SK-N-SH (cell line): ENCODE measurements around the gene PUS3. TPM values are rescaled to one million over a fixed set of nuclear protein-coding genes. Genes with fewer than 3 reads are reported as not detected.

ENCODE experiments used
- CTCF ChIA-PET: fragments of 300-600, 350-600 bp; formaldehyde crosslinking; extraction: SDS; loops from one replicate; lab custom pipeline; 2021; lab: Yijun Ruan, JAX
- POLR2A ChIA-PET: fragments of 350-600 bp; sonication (Branson Sonifier 250); formaldehyde crosslinking; extraction: SDS; loops from one replicate; lab custom pipeline; 2020; ENCODE audit warnings: antibody characterized with exemption, inconsistent platforms; lab: Yijun Ruan, JAX
- DNase-seq: peaks from one replicate; pipeline ENCODE4 v3.0.0; 2012
- H2AFZ ChIP-seq: fragments of 200-600 bp; sonication (generic); 2 replicates; pipeline ENCODE4 v1.8.1; 2016; ENCODE audit warnings: antibody characterized with exemption, mild to moderate bottlenecking, low read depth
- H3F3A ChIP-seq: fragments of 200-600 bp; sonication (generic); replicated peaks from 2 replicates; pipeline ENCODE3; 2016; ENCODE audit warnings: antibody characterized with exemption, mild to moderate bottlenecking; ENCODE audit not compliant: insufficient read depth
- H3K27ac ChIP-seq, 2 experiments: fragments of 200-500 bp in 1 of 2; fragments of 200-600 bp in 1 of 2; sonication (Bioruptor generic) in 1 of 2; sonication (generic), shearing (Covaris generic) in 1 of 2; 2 replicates each; pipeline versions ENCODE4 v1.5.1 to v1.6.1; 2014 to 2016; ENCODE audit warnings: low read depth in 2 of 2, inconsistent platforms in 1 of 2, low read length in 1 of 2, mild to moderate bottlenecking in 1 of 2, mixed read lengths in 1 of 2
- H3K27me3 ChIP-seq: fragments of 200-600 bp; sonication (generic), shearing (Covaris generic); 2 replicates; pipeline ENCODE4 v1.6.1; 2016; ENCODE audit warnings: mixed run types; ENCODE audit not compliant: insufficient read depth
- H3K36me3 ChIP-seq, 2 experiments: fragments of 200-500 bp in 1 of 2; fragments of 200-600 bp in 1 of 2; sonication (Bioruptor generic) in 1 of 2; sonication (generic) in 1 of 2; replicated peaks in 1 of 2; 2 replicates each; pipeline versions ENCODE3 to v1.5.1; 2014 to 2016; ENCODE audit warnings: low read length in 1 of 2, mild to moderate bottlenecking in 1 of 2; ENCODE audit not compliant: insufficient read depth in 2 of 2, control insufficient read depth in 1 of 2
- H3K4me1 ChIP-seq, 2 experiments: fragments of 200-500 bp in 1 of 2; fragments of 200-600 bp in 1 of 2; sonication (Bioruptor generic) in 1 of 2; sonication (generic), shearing (Covaris generic) in 1 of 2; 2 replicates each; pipeline versions ENCODE4 v1.5.1 to v1.6.1; 2014 to 2016; ENCODE audit warnings: low read depth in 1 of 2, low read length in 1 of 2, mixed run types in 1 of 2; ENCODE audit not compliant: insufficient read depth in 2 of 2, control insufficient read depth in 1 of 2
- H3K4me2 ChIP-seq: fragments of 200-600 bp; sonication (generic), shearing (Covaris generic); 2 replicates; pipeline ENCODE4 v1.6.1; 2017; ENCODE audit warnings: mixed run types
- H3K4me3 ChIP-seq, 2 experiments: fragments of 200-500 bp in 1 of 2; fragments of 200-600 bp in 1 of 2; sonication (Bioruptor generic) in 1 of 2; sonication (generic), shearing (Covaris generic) in 1 of 2; 2 replicates each; pipeline versions ENCODE4 v1.5.1 to v1.8.1; 2014 to 2016; ENCODE audit warnings: low read depth in 2 of 2, inconsistent platforms in 1 of 2, low read length in 1 of 2, mild to moderate bottlenecking in 1 of 2, mixed read lengths in 1 of 2, moderate library complexity in 1 of 2
- H3K79me2 ChIP-seq: fragments of 200-600 bp; sonication (generic); 2 replicates; pipeline ENCODE4 v1.8.1; 2017; ENCODE audit warnings: mild to moderate bottlenecking; ENCODE audit not compliant: insufficient read depth
- H3K9ac ChIP-seq: fragments of 200-600 bp; sonication (generic); 2 replicates; pipeline ENCODE4 v1.6.1; 2017; ENCODE audit warnings: mixed run types
- H3K9me2 ChIP-seq: fragments of 200-600 bp; sonication (generic); 2 replicates; pipeline ENCODE4 v1.6.1; 2017; ENCODE audit warnings: mixed run types
- H3K9me3 ChIP-seq: fragments of 200-600 bp; sonication (generic); 2 replicates; pipeline ENCODE4 v1.6.1; 2017; ENCODE audit warnings: mixed run types, mild to moderate bottlenecking, moderate library complexity
- H4K20me1 ChIP-seq: fragments of 200-600 bp; sonication (generic); 2 replicates; pipeline ENCODE4 v1.6.1; 2017; ENCODE audit warnings: mild to moderate bottlenecking, mixed run types; ENCODE audit not compliant: insufficient read depth
- EZH2phosphoT487 ChIP-seq: fragments of 200-600 bp; sonication (generic); IDR thresholded peaks from 2 replicates; pipeline ENCODE4 v1.6.1; 2017; ENCODE audit warnings: low read depth, mixed run types, mild to moderate bottlenecking, antibody characterized with exemption, moderate library complexity, borderline replicate concordance
- FOXM1 ChIP-seq: IDR thresholded peaks from 2 replicates; pipeline ENCODE4 v1.4.0; 2012; ENCODE audit warnings: low read depth, mild to moderate bottlenecking
- JUND ChIP-seq: IDR thresholded peaks from 2 replicates; pipeline ENCODE4 v1.4.0; 2012
- MEF2A ChIP-seq: IDR thresholded peaks from 2 replicates; pipeline ENCODE4 v1.4.0; 2012; ENCODE audit warnings: low read depth, borderline replicate concordance
- NFIC ChIP-seq: IDR thresholded peaks from 2 replicates; pipeline ENCODE4 v1.4.0; 2012; ENCODE audit warnings: borderline replicate concordance
- RAD21 ChIP-seq: IDR thresholded peaks from 2 replicates; pipeline ENCODE4 v1.6.1; 2012; ENCODE audit warnings: mild to moderate bottlenecking, low read length
- RXRA ChIP-seq: IDR thresholded peaks from 2 replicates; pipeline ENCODE4 v1.4.0; 2012; ENCODE audit warnings: low read depth, mild to moderate bottlenecking, borderline replicate concordance
- TCF12 ChIP-seq: IDR thresholded peaks from 2 replicates; pipeline ENCODE4 v1.4.0; 2012
- YY1 ChIP-seq: IDR thresholded peaks from 2 replicates; pipeline ENCODE4 v1.4.0; 2012; ENCODE audit warnings: low read depth, mild to moderate bottlenecking
- WGBS: methylation state at CpG from one replicate; pipeline ENCODE4 v1.1.6; 2017; ENCODE audit warnings: low lambda C conversion rate; 5-methylcytosine and 5-hydroxymethylcytosine counted together
- polyA plus RNA-seq, 3 experiments: library from polyadenylated mRNA; depleted of rRNA; stranded (reverse); fragments of >200 nt; gene quantifications; 2 replicates each; pipeline ENCODE4 v1.2.3, GENCODE V29; 2012
- TF ChIP-seq, protein P1 (sequence below): fragments of 200-600 bp; sonication (generic); IDR thresholded peaks from 2 replicates; pipeline ENCODE4 v1.6.1; 2017; ENCODE audit warnings: antibody characterized with exemption, mild to moderate bottlenecking, moderate library complexity
- TF ChIP-seq, protein P2 (sequence below): IDR thresholded peaks from 2 replicates; pipeline ENCODE4 v1.4.0; 2012; ENCODE audit warnings: low read depth, borderline replicate concordance
- TF ChIP-seq, protein P3 (sequence below): IDR thresholded peaks from 2 replicates; pipeline ENCODE4 v1.4.0; 2012; ENCODE audit warnings: low read depth, borderline replicate concordance

PUS3 gene
- polyA plus RNA-seq, 1 of the 3 experiments (the other 2 are of a cell fraction): 7.0 TPM

DNA sequence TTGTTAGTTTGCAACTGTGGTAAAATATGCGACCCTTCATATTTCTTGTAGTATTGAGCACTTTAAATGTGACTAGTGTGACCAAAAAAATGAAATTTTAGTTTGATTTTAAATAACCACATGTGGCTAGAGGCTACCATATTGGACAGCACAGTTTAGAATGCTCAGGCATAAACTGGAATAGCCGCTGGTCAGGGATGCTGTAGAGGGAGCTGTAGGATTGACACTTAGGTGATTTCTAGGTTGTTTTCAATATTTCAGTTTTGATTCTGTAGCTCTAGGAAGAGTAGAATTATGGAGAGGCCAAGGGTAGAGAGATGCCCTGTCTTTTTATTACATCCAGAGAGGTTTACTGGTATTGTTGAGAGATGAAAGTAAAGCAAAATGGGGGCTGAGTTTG, 32.0 kb upstream of the PUS3 start:
- no peak overlapping the region for H3K4me3 ChIP-seq
- ChIA-PET POLR2A (interaction anchor here (1.3 kb wide), 1 partner anchor 176 kb away, joined by 4 read pairs; no protein-coding TSS in a partner anchor), CTCF (interaction anchor here (0.7 to 2.0 kb wide), 9 partner anchors 9 to 259 kb away, joined by 3 to 12 read pairs (median 6); no protein-coding TSS in a partner anchor)
- H2AFZ ChIP-seq: no peak overlapping the region
- no peaks in the 10 kb centered on the region for H3K79me2 ChIP-seq
- TF ChIP-seq RAD21 (peak; percentile 30), FOXM1 (no peak)
- TF ChIP-seq, protein P1, sequence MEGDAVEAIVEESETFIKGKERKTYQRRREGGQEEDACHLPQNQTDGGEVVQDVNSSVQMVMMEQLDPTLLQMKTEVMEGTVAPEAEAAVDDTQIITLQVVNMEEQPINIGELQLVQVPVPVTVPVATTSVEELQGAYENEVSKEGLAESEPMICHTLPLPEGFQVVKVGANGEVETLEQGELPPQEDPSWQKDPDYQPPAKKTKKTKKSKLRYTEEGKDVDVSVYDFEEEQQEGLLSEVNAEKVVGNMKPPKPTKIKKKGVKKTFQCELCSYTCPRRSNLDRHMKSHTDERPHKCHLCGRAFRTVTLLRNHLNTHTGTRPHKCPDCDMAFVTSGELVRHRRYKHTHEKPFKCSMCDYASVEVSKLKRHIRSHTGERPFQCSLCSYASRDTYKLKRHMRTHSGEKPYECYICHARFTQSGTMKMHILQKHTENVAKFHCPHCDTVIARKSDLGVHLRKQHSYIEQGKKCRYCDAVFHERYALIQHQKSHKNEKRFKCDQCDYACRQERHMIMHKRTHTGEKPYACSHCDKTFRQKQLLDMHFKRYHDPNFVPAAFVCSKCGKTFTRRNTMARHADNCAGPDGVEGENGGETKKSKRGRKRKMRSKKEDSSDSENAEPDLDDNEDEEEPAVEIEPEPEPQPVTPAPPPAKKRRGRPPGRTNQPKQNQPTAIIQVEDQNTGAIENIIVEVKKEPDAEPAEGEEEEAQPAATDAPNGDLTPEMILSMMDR: 0 out of 2 replicates have a peak, but pooled peaks have one; percentile 13
- no peaks in the 10 kb centered on the region for H3F3A ChIP-seq
- no peaks in the 10 kb centered on the region for H3K9me3 ChIP-seq
- 95% methylated on average over 2 of the region's 2 CpGs for WGBS
- H3K9ac ChIP-seq: no peak overlapping the region
- H3K9me2 ChIP-seq: no peaks in the 10 kb centered on the region
- no peak overlapping the region for H3K4me2 ChIP-seq
- H3K36me3 ChIP-seq: no peaks in the 10 kb centered on the region
- H3K27ac ChIP-seq: peak overlapping the region in 1 of 2 experiments; percentile 8; a peak in 2 of 4 replicates
- 0 out of 2 replicates have a peak, but pooled peaks cover 2% of the 10 kb centered on the region for H3K27me3 ChIP-seq
- no peak for DNase-seq
- no peaks in the 10 kb centered on the region for H4K20me1 ChIP-seq
- H3K4me1 ChIP-seq: peaks cover 0 to 24% of the 10 kb centered on the region in 2 experiments; a peak in 2 of 4 replicates

DNA sequence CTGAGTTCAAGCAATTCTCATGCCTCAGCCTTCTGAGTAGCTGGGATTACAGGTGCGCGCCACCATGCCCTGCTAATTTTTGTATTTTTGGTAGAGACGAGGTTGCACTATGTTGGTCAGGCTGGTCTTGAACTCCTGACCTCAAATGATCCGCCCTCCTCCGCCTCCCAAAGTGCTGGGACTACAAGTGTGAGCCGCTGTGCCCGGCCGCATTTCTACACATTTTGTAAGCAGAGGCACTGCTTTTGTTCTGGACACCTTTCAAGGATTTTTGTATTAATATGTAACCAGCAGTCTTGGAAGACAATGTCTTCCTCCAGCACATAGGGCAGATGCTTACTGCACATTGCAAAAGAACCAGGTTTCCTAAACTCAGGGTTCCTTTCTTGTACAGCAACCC, 31.5 kb upstream of the PUS3 start:
- WGBS: 90% methylated on average over 8 of the region's 8 CpGs
- DNase-seq: no peak
- H3K27ac ChIP-seq: no peak overlapping the region
- H4K20me1 ChIP-seq: no peaks in the 10 kb centered on the region
- no peak overlapping the region for H3K4me3 ChIP-seq
- no peak overlapping the region for H3K4me2 ChIP-seq
- H3K9ac ChIP-seq: no peak overlapping the region
- no peak overlapping the region for H2AFZ ChIP-seq
- H3K9me3 ChIP-seq: no peaks in the 10 kb centered on the region
- H3K36me3 ChIP-seq: no peaks in the 10 kb centered on the region
- H3F3A ChIP-seq: no peaks in the 10 kb centered on the region
- H3K79me2 ChIP-seq: no peaks in the 10 kb centered on the region
- H3K9me2 ChIP-seq: no peaks in the 10 kb centered on the region
- 0 out of 2 replicates have a peak, but pooled peaks cover 6% of the 10 kb centered on the region for H3K27me3 ChIP-seq
- H3K4me1 ChIP-seq: peaks cover 0 to 24% of the 10 kb centered on the region in 2 experiments; a peak in 2 of 4 replicates
- TF ChIP-seq MEF2A: no peak
- TF ChIP-seq, protein P2, sequence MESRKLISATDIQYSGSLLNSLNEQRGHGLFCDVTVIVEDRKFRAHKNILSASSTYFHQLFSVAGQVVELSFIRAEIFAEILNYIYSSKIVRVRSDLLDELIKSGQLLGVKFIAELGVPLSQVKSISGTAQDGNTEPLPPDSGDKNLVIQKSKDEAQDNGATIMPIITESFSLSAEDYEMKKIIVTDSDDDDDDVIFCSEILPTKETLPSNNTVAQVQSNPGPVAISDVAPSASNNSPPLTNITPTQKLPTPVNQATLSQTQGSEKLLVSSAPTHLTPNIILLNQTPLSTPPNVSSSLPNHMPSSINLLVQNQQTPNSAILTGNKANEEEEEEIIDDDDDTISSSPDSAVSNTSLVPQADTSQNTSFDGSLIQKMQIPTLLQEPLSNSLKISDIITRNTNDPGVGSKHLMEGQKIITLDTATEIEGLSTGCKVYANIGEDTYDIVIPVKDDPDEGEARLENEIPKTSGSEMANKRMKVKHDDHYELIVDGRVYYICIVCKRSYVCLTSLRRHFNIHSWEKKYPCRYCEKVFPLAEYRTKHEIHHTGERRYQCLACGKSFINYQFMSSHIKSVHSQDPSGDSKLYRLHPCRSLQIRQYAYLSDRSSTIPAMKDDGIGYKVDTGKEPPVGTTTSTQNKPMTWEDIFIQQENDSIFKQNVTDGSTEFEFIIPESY: no peak
- TF ChIP-seq EZH2phosphoT487: no peak
- no peak for TF ChIP-seq JUND
- TF ChIP-seq, protein P3, sequence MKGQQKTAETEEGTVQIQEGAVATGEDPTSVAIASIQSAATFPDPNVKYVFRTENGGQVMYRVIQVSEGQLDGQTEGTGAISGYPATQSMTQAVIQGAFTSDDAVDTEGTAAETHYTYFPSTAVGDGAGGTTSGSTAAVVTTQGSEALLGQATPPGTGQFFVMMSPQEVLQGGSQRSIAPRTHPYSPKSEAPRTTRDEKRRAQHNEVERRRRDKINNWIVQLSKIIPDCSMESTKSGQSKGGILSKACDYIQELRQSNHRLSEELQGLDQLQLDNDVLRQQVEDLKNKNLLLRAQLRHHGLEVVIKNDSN: no peak
- TF ChIP-seq, protein P1: no peak
- TF ChIP-seq RXRA: no peak
- no peak for TF ChIP-seq YY1
- no peak for TF ChIP-seq TCF12
- no peak for TF ChIP-seq NFIC
- TF ChIP-seq, all 33 proteins: peak for 0
- CTCF ChIA-PET: interaction anchor here (0.8 to 2.0 kb wide), 6 partner anchors 11 to 259 kb away, joined by 3 to 12 read pairs (median 6); no protein-coding TSS in a partner anchor
- POLR2A ChIA-PET: no interaction called here
